ENCODE results near the gene ERCC3. TPM values are rescaled to one million over a fixed set of nuclear protein-coding genes. Genes with fewer than 3 reads are reported as not detected.

ERCC3 gene
- total RNA-seq, 1 experiment from 2014 or later = 60.8 TPM

DNA sequence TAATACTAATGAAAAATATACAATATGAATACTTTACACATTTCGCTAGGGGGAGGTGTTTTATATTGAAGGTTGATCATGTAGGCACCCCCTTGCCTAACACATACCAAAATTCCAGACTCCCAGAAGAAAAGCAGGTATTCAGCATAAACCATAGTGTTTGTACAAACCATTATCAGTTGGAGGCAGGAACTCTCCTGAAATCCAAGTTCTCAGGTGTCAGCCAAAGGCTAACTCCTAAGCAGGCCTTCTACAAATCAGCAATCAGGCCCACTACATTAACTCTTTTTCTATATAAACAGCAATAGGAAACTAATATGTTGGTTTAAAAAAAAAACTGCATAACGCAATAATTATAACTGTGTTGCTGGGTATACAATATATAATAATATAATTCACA lies 49.3 kb upstream of the ERCC3 start:
- H3K4ac ChIP-seq (ENCODE audit: low read depth, low read length) = no peak overlapping the region
- H3K14ac ChIP-seq (ENCODE audit: insufficient read depth, low read length) = no peak overlapping the region
- H3K9ac ChIP-seq (ENCODE audit: extremely low read depth, insufficient read length, low read length) = no peak overlapping the region
- no peak overlapping the region for H4K5ac ChIP-seq (ENCODE audit: insufficient read length, low read depth, low read length)
- TF ChIP-seq, protein P1, sequence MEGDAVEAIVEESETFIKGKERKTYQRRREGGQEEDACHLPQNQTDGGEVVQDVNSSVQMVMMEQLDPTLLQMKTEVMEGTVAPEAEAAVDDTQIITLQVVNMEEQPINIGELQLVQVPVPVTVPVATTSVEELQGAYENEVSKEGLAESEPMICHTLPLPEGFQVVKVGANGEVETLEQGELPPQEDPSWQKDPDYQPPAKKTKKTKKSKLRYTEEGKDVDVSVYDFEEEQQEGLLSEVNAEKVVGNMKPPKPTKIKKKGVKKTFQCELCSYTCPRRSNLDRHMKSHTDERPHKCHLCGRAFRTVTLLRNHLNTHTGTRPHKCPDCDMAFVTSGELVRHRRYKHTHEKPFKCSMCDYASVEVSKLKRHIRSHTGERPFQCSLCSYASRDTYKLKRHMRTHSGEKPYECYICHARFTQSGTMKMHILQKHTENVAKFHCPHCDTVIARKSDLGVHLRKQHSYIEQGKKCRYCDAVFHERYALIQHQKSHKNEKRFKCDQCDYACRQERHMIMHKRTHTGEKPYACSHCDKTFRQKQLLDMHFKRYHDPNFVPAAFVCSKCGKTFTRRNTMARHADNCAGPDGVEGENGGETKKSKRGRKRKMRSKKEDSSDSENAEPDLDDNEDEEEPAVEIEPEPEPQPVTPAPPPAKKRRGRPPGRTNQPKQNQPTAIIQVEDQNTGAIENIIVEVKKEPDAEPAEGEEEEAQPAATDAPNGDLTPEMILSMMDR (conservative IDR thresholded peaks at IDR 0.05) = no peak
- no peak overlapping the region for H3K23ac ChIP-seq (ENCODE audit: insufficient read length, low read depth, low read length)
- no peak overlapping the region for H3K27ac ChIP-seq (ENCODE audit: insufficient read length, low read depth, low read length)
- no peaks in the 10 kb centered on the region for H3K23me2 ChIP-seq (ENCODE audit: insufficient read length, low read depth, low read length, poor library complexity, severe bottlenecking)
- H2AK5ac ChIP-seq (ENCODE audit: insufficient read length, low read length) = no peak overlapping the region
- no peaks in the 10 kb centered on the region for H4K20me1 ChIP-seq (ENCODE audit: control insufficient read depth, insufficient read depth, insufficient read length)
- H2BK120ac ChIP-seq (ENCODE audit: low read depth, low read length, poor library complexity, severe bottlenecking) = no peak overlapping the region
- no peak overlapping the region for H4K91ac ChIP-seq (ENCODE audit: insufficient read length, low read depth, low read length)
- no peak overlapping the region for H3K18ac ChIP-seq (ENCODE audit: insufficient read length, low read depth, low read length)
- H3K56ac ChIP-seq (ENCODE audit: insufficient read length, low read depth, low read length) = no peak overlapping the region
- H2AFZ ChIP-seq (ENCODE audit: low read length) = no peak overlapping the region
- H3K79me2 ChIP-seq (ENCODE audit: insufficient read depth, low read length) = no peaks in the 10 kb centered on the region; the same call in 1 of the 2 replicates
- Mint-ChIP-seq H3K27ac (no peak overlapping the region), H3K4me1 (no peaks in the 10 kb centered on the region), H3K9me3 (no peaks in the 10 kb centered on the region), H3K27me3 (ENCODE audit: low read depth) (no peaks in the 10 kb centered on the region), H3K36me3 (ENCODE audit: insufficient read depth in 1 of 3, low read depth in 3 of 3) (peaks cover 0 to 16% (median 5%) of the 10 kb centered on the region in 3 experiments; a peak in 5 of 7 replicates), H3K4me3 (no peak overlapping the region)
- peaks cover 10% of the 10 kb centered on the region for H3K79me1 ChIP-seq (ENCODE audit: insufficient read depth, low read depth, low read length, poor library complexity, severe bottlenecking)
- no peak overlapping the region for H2BK15ac ChIP-seq (ENCODE audit: low read depth, low read length)
- H2BK12ac ChIP-seq (ENCODE audit: insufficient read length, low read depth, low read length) = no peak overlapping the region
- no peak for DNase-seq
- no peaks in the 10 kb centered on the region for H3K4me1 ChIP-seq (ENCODE audit: insufficient read depth, low read length)
- no peak overlapping the region for H3K4me2 ChIP-seq (ENCODE audit: insufficient read depth, insufficient read length, low read length)
- H4K8ac ChIP-seq (replicated peaks; ENCODE audit: insufficient read length, low read depth, low read length) = no peak overlapping the region
- WGBS (ENCODE audit: extremely low coverage, insufficient read length, low lambda C conversion rate) = no CpG with 5 or more reads among the region's 2 CpGs
- H2BK5ac ChIP-seq (ENCODE audit: insufficient read length, low read length) = no peak overlapping the region
- no peaks in the 10 kb centered on the region for H3K27me3 ChIP-seq (ENCODE audit: insufficient read depth, low read length)
- no peak overlapping the region for H2BK20ac ChIP-seq (ENCODE audit: low read depth, low read length, poor library complexity, severe bottlenecking)
- no peak overlapping the region for H3T11ph ChIP-seq (ENCODE audit: low read length)
- H3K9me3 ChIP-seq (ENCODE audit: control insufficient read depth, low read depth, low read length) = no peaks in the 10 kb centered on the region
